ENCODE results near the gene OLFML2B.

OLFML2B gene

DNA sequence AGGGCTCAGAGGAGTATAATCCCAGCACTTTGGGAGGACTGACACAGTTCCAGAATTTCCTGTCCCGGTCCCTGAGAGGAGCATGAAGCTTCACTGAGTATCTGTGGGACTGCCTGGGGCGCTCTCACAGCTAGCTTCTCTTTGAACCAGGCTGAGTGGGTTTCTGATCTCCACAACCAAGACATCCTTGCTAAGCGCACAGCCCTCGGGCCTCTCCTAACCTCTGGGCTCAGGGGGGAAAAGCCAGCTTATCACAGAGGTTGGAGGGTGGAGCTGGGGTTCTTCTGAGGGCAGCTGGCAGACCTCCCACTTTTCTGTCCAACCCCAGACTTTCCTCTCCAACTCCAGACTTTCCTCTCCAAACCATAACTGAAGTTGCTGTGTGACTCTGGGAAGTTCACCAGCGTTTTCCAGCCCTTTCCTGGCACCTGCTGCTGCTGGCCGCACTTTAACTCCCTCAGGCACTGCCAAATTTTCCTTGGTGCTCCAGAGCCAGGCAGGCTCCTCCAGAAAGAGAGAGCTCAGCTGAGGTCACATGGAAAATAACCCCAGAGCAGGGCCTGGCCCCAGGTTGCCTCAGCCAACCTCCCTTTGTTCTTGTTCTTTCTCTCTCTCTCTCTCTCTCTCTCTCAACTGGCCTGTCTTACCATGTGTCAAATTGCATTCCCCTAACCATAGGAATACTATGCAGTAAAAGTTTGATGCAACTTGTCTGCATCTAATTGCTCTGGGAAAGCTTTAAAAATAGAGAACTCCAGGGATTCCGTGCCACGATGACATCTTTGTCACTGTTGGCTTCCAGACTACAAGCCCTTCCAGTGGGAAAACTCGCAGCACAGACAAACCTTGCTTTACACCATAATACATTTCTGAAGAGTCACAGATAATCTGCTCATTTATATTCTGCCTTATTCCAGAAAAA lies 49.5 kb downstream of the OLFML2B start:
- DNase-seq = no peak

GRCh38 chr1:161972828-161973227 lies 50.8 kb downstream of the OLFML2B start:
- DNase-seq = no peak

DNA sequence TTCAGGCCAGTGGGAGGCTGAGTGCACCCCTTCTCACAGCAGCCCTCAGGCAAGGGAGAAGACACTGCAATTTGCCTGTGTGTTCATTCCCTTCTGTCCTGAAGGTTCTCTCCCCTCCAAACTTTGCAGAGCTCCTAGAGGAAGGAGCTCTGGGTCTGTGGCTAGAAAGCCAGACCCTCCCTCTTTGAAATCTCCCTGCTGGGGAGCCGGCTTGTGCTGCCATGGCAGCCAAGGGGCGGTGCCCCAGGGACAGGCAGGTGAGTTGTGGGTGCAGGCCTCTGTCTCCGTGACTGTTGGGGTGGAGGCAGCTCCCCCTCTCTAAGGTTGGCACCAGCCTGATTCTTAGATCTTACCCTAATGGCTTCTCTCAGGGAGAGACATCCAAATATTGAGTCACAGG lies 53.0 kb downstream of the OLFML2B start:
- no peak for DNase-seq

- no peak for DNase-seq
Observed at GRCh38 chr1:161970036-161970435, 53.6 kb downstream of the OLFML2B start.

- no peak for DNase-seq
Observed at GRCh38 chr1:161966067-161966466, 57.6 kb downstream of the OLFML2B start.

DNA sequence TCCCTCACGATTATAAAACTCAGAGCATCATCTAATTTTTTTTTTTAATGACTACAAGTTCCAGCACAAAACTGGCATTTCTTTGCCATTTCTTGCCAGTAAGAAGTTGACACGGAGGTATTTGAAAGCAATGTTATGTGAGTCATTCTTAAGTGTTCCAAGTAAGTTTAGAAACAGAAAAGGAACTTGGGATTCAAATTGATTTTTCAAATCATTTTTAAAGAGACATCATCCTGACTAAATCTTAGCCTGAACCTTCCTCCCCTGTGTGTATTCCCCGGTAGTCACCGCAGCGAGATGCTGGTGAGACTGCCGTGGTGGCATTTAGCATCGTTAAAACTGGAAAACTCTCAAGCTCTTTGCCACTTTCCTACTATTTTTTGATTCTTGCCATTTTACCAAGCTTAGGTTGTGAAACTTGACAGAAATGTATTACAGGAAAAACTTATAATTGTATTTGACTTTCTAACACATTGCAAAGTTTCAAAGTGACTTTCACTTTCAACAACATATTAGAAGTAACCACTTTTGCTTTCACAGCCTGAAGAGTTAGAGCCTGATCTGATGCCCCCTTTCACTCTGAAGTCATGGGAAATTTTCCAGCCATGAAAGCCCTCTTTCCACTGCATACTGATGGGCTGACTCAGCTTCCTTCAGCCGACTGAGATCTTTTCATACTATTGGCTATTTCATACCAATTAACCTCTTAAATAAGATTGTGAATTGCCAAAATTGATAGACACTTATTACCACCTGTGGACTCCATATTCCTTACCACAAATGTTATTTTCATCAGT lies 61.4 kb downstream of the OLFML2B start:
- DNase-seq = no peak

DNA sequence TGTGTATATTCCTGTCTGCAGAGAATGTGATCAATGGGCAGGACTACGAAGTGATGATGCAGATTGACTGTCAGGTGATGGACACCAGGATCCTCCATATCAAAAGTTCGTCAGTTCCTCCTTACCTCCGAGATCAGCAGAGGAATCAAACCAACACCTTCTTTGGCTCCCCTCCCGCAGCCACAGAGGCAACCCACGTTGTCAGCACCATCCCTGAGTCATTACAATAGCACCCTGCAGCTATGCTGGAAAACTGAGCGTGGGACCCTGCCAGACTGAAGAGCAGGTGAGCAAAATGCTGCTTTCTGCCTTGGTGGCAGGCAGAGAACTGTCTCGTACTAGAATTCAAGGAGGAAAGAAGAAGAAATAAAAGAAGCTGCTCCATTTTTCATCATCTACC lies 65.2 kb downstream of the OLFML2B start:
- no peak for DNase-seq

- no peak for DNase-seq
Observed at GRCh38 chr1:161956930-161957329, 66.7 kb downstream of the OLFML2B start.

DNA sequence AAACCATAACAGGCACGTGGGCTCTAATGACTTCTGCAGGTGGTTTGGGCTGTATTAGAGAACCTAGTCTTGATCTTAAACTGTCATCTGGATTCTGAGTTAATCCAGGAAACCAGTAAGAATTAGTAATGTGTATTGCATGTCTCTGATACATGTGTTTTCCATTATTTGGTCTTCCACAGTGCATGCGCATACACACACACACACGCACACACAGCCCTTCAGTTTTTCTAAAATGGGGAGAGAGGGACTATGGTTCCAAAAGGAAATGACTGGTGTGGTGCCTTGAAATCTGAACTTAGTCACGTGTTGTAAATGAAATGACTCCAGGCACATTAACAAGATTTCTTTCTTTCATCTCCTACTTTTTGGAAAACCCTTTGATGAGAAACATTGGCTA lies 67.6 kb downstream of the OLFML2B start:
- DNase-seq = no peak

DNA sequence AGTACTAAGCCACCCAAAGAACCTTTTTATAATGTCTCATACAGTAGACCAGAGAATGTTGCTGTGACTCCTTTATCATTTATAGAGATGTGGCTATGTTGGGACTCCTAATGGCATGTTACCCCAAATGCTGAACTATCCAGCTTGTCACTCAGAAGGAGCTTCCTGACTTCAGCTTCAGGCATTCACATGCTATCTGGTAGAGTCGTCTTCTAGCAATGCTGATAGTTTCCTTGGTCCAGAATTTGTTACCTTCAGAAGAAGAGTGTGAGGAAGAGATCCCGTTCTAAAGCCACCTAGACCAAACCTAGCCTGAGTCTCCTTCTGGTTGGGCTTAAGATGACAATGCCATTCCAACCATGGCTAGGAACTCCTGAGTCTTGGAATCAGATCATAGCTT lies 68.1 kb downstream of the OLFML2B start:
- DNase-seq = no peak

GRCh38 chr1:161954466-161954865 lies 69.2 kb downstream of the OLFML2B start:
- DNase-seq = no peak

- no peak for DNase-seq
Observed at GRCh38 chr1:161954050-161954449, 69.6 kb downstream of the OLFML2B start.

- DNase-seq = no peak
Observed at GRCh38 chr1:161953256-161953920, 70.3 kb downstream of the OLFML2B start.

DNA sequence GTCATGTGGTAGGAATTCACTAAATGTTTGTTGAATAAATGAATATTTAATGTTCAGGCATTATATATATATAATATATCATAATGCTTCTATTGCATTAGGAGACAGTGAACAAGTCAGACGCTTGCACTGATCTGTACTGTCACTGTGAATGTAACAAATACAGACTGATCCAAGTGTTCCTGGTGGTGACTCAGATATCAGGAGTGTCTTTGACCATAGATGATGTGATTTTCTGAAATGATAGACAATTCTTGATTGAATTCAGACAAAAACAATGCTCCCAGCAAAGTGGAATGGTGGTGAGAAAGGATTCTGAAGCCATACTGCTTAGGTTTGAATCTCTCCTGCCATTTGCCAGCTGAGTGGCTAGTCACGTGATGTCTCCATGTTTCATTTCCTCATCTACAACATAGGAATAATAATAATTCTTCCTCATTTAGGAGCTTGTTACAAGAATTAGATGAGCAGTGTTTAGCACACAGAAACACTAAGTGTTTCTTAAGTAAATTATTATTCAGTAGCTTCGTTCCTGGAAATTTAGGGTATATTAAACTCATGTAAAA lies 71.0 kb downstream of the OLFML2B start:
- DNase-seq = no peak

DNA sequence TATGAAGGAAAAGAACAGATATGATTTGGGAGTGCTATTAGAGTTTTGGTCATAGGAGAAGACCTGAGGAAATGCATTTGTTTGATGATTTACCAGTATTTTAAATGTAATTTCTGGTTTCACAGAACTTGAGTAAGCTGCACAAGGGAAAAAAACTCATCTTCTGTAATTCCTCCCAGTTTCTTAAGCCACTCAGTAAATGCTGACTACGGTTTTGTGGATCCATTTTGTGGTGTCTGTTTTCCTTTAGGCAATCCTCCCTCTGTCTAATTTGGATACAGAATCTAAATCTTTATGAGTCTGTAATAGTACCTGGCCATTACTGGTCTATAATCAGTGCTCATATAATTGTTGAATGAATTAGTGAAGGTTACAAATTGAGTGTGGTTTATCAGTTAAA lies 72.0 kb downstream of the OLFML2B start:
- no peak for DNase-seq

- DNase-seq = no peak
Observed at GRCh38 chr1:161950377-161950776, 73.3 kb downstream of the OLFML2B start.

DNA sequence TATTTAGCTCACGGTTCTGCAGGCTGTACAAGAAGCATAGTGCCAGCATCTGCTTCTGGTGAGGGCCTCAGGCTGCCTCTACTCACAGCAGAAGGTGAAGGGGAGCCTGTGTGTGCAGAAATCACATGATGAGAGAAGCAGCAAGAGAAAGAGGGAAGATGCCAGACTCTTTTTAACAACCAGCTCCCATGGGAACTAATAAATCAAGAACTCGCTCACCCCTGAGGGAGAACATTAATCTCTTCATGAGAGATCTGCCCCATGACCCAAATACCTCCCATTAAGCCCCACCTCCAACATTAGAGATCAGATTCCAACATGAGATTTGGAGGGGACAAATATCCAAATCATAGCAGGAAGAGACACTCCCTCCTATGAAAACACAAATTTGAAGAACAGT lies 74.1 kb downstream of the OLFML2B start:
- DNase-seq = no peak

DNA sequence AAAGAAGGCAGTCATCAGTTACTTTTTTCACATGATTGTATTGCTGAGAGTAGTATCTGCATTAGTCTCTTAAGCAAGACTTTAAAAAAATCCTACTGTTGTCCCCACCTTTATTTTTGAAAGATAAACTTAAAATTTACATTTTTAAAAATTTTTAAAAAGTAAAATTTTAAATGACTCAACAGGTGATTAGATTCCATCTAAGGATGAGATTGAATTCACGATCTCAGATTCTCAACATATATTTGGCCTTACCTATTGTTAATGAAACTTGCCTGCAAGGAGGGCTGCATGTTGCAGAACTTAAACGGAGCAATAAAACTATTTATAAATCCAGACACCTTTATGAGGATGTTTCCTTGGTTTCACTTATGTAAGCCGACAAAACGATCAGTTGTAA lies 75.2 kb downstream of the OLFML2B start:
- no peak for DNase-seq

GRCh38 chr1:161946071-161946987 lies 77.3 kb downstream of the OLFML2B start:
- DNase-seq = no peak

- DNase-seq = no peak
Observed at GRCh38 chr1:161945306-161946060, 78.2 kb downstream of the OLFML2B start.

DNA sequence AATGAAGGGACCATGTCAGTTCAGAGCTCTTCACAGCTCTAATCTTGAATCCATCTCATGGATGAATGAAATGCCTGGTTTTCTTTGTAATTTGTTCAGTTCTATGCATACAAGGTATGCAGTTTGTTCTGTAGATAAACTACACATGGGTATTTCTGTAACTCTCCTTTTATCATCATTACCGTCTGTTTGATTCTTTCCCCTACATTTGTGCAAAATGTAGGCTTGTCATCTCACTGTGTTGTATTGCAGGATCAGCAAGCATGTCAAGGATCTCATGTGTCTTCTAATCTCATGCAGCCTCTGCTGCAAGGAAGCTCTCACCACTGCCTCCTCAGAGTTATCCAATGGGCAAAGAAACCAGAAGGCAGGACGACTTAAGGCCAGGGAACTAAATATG lies 79.3 kb downstream of the OLFML2B start:
- DNase-seq = no peak
